Measurements from ENCODE around the gene IL22RA1. TPM values are rescaled to one million over a fixed set of nuclear protein-coding genes. Genes with fewer than 3 reads are reported as not detected.
A peak's percentile ranks its signal among the peaks of the same experiment; 100 is the strongest.

Gene IL22RA1
- total and polyA plus RNA-seq, 9 of the 15 experiments (the other 6 are each of a cell fraction or from before 2014, with no cell fraction given), result not detected

DNA sequence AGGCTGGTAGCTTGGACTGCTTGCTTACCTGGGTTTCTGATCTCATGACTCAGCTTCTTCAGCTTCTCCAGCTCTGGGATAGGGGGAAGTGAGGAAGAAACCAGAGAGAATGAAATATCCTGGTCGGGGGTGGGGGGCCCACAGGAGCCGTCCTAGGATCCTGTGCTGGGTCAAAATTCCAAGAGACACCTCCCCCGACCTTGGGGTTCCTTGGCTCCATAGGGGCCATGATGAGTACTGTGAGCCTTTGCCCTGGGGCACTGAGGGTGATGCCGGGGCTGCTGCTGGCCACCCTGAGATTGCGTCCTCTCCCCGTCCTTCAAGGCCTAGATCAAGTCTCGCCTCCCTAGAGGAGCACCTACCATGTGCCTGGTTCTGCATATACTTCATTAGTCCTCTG, 71.0 kb downstream of the IL22RA1 start:
- H3K4me1 ChIP-seq (replicated peaks in 1 of 2; ENCODE audit: control insufficient read depth in 2 of 2, insufficient read depth in 2 of 2, low read length in 2 of 2), result no peaks in the 10 kb centered on the region; a peak in 1 of 5 replicates
- in situ Hi-C loops (cut with MboI), result no loop called here
- H3K4me3 ChIP-seq, result no peak overlapping the region
- H3K4me2 ChIP-seq (ENCODE audit: insufficient read depth, low read length), result no peak overlapping the region
- no peaks in the 10 kb centered on the region for H3K36me3 ChIP-seq (ENCODE audit: control insufficient read depth, insufficient read depth, low read length)
- H3K9me1 ChIP-seq (ENCODE audit: control insufficient read depth, insufficient read depth, low read length), result no peaks in the 10 kb centered on the region
- no peak overlapping the region for H2AFZ ChIP-seq (ENCODE audit: low read depth, low read length)
- ATAC-seq, result no peak
- whole genome bisulfite sequencing (ENCODE audit: insufficient coverage, low coverage, missing lambda C conversion rate), result 4% methylated on average over 7 of the region's 7 CpGs
- H3K9ac ChIP-seq (ENCODE audit: insufficient read depth in 1 of 2, low read depth in 2 of 2, low read length in 2 of 2), result no peak overlapping the region
- FAIRE-seq, result no peak
- H4K20me1 ChIP-seq (replicated peaks; ENCODE audit: control insufficient read depth, insufficient read depth, low read length), result 0 out of 2 replicates have a peak, but pooled peaks cover 8% of the 10 kb centered on the region
- H3K79me2 ChIP-seq (ENCODE audit: control insufficient read depth, insufficient read depth, low read length), result no peaks in the 10 kb centered on the region
- BruUV-seq (replicated peaks), result no TSS peak
- DNase-seq (ENCODE audit: extremely low read depth in 1 of 4, low spot score in 3 of 4), result no peak
- no peak overlapping the region for H3K27ac ChIP-seq (ENCODE audit: extremely low read depth, low read depth, low read length)
- intact Hi-C loops (cut with micrococcal nuclease), result loop anchor here (1.0 to 2.0 kb wide), 3 partner anchors 40 to 321 kb away; partner anchors contain the start of gene MYOM3
- TF ChIP-seq ZNF316 (IDR thresholded peaks at IDR 0.05) (0 out of 2 replicates have a peak, but pooled peaks have one; percentile 10), RFX1 (IDR thresholded peaks at IDR 0.05) (no peak), TGIF2 (CRISPR knock-in tag; IDR thresholded peaks at IDR 0.05) (no peak), SMARCA5 (IDR thresholded peaks at IDR 0.05) (no peak), ZNF212 (CRISPR knock-in tag; IDR thresholded peaks at IDR 0.05) (no peak)
- TF ChIP-seq, protein P1, sequence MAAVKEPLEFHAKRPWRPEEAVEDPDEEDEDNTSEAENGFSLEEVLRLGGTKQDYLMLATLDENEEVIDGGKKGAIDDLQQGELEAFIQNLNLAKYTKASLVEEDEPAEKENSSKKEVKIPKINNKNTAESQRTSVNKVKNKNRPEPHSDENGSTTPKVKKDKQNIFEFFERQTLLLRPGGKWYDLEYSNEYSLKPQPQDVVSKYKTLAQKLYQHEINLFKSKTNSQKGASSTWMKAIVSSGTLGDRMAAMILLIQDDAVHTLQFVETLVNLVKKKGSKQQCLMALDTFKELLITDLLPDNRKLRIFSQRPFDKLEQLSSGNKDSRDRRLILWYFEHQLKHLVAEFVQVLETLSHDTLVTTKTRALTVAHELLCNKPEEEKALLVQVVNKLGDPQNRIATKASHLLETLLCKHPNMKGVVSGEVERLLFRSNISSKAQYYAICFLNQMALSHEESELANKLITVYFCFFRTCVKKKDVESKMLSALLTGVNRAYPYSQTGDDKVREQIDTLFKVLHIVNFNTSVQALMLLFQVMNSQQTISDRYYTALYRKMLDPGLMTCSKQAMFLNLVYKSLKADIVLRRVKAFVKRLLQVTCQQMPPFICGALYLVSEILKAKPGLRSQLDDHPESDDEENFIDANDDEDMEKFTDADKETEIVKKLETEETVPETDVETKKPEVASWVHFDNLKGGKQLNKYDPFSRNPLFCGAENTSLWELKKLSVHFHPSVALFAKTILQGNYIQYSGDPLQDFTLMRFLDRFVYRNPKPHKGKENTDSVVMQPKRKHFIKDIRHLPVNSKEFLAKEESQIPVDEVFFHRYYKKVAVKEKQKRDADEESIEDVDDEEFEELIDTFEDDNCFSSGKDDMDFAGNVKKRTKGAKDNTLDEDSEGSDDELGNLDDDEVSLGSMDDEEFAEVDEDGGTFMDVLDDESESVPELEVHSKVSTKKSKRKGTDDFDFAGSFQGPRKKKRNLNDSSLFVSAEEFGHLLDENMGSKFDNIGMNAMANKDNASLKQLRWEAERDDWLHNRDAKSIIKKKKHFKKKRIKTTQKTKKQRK (IDR thresholded peaks at IDR 0.05; ENCODE audit: borderline replicate concordance, low read depth, low read length), result no peak
- ChIA-PET POLR2A (interaction anchor here (0.6 to 1.0 kb wide), 3 partner anchors 10 to 21 kb away, joined by 3 read pairs; no protein-coding TSS in a partner anchor), CTCF (ENCODE audit: low intra/inter-chr PET ratio) (interaction anchor here (1.9 to 2.6 kb wide), 3 partner anchors 40 to 319 kb away, joined by 7 to 16 read pairs (median 7); partner anchors contain the start of gene MYOM3)
- no peaks in the 10 kb centered on the region for H3K9me3 ChIP-seq (replicated peaks; ENCODE audit: control insufficient read depth, insufficient read depth, low read depth, low read length)
- peaks cover 35 to 64% of the 10 kb centered on the region in 2 experiments; a peak in 4 of 5 replicates for H3K27me3 ChIP-seq (ENCODE audit: control insufficient read depth in 2 of 2, insufficient read depth in 2 of 2, low read length in 2 of 2)

Data from K562 (cell line).